Keratinocyte (primary cell): ENCODE data around the gene ORM2. TPM values are rescaled to one million over a fixed set of nuclear protein-coding genes. Genes with fewer than 3 reads are reported as not detected.

Source experiments
- DNase-seq: peaks from one replicate; pipeline ENCODE4 v3.0.0-alpha.2; 2011; ENCODE audit warnings: low read depth, missing footprints, low spot score
- FAIRE-seq: peaks from 2 replicates; lab custom pipeline; 2011; peaks lifted over from hg19 to GRCh38; lab: Jason Lieb, UNC
- H2AFZ ChIP-seq: 2 replicates; pipeline ENCODE4 v1.6.0; 2012; ENCODE audit warnings: low read length, control low read depth, inconsistent platforms; ENCODE audit not compliant: control insufficient read depth
- H3K27ac ChIP-seq: 2 replicates; pipeline ENCODE4 v1.5.1; 2011; ENCODE audit warnings: low read length; ENCODE audit not compliant: control insufficient read depth, insufficient read depth
- H3K27me3 ChIP-seq: 3 replicates; pipeline ENCODE4 v1.6.0; 2011; ENCODE audit warnings: low read length; ENCODE audit not compliant: control insufficient read depth, insufficient read depth; ENCODE audit errors: extremely low read depth
- H3K36me3 ChIP-seq, 2 experiments: 2 replicates in 1 of 2; 3 replicates in 1 of 2; pipeline ENCODE4 v1.5.1; 2011; ENCODE audit warnings: low read length in 2 of 2, mild to moderate bottlenecking in 1 of 2; ENCODE audit not compliant: control insufficient read depth in 2 of 2, insufficient read depth in 2 of 2; ENCODE audit errors: extremely low read depth in 1 of 2
- H3K4me1 ChIP-seq: 3 replicates; pipeline ENCODE4 v1.5.1; 2011; ENCODE audit warnings: low read length; ENCODE audit not compliant: control insufficient read depth, insufficient read depth; ENCODE audit errors: extremely low read depth
- H3K4me2 ChIP-seq: 3 replicates; pipeline ENCODE4 v1.6.0; 2011; ENCODE audit warnings: low read depth, low read length; ENCODE audit not compliant: control insufficient read depth, insufficient read depth; ENCODE audit errors: extremely low read depth
- H3K4me3 ChIP-seq, 3 experiments: fragments of 200-600 bp in 1 of 3; sonication (generic) in 1 of 3; 2 replicates in 2 of 3; 3 replicates in 1 of 3; pipeline ENCODE4 v1.5.1; 2011 to 2016; ENCODE audit warnings: low read length in 3 of 3, mild to moderate bottlenecking in 3 of 3, control low read depth in 2 of 3, inconsistent platforms in 1 of 3, low read depth in 1 of 3, mixed read lengths in 1 of 3, mixed run types in 1 of 3, moderate library complexity in 1 of 3; ENCODE audit not compliant: control insufficient read depth in 2 of 3, insufficient read depth in 2 of 3; ENCODE audit errors: extremely low read depth in 1 of 3
- H3K79me2 ChIP-seq: 2 replicates; pipeline ENCODE4 v1.6.0; 2012; ENCODE audit warnings: low read length; ENCODE audit not compliant: control insufficient read depth, insufficient read depth
- H3K9ac ChIP-seq: 3 replicates; pipeline ENCODE4 v1.6.0; 2011; ENCODE audit warnings: low read length; ENCODE audit not compliant: control insufficient read depth, insufficient read depth; ENCODE audit errors: extremely low read depth
- H3K9me1 ChIP-seq: 3 replicates; pipeline ENCODE4 v1.6.0; 2011; ENCODE audit warnings: low read length; ENCODE audit not compliant: control insufficient read depth, insufficient read depth; ENCODE audit errors: extremely low read depth
- H3K9me3 ChIP-seq: 2 replicates; pipeline ENCODE4 v1.5.1; 2012; ENCODE audit warnings: low read depth, low read length; ENCODE audit not compliant: control insufficient read depth
- H4K20me1 ChIP-seq: 3 replicates; pipeline ENCODE4 v1.6.0; 2011; ENCODE audit warnings: low read length; ENCODE audit not compliant: control insufficient read depth, insufficient read depth; ENCODE audit errors: extremely low read depth
- CTCF ChIP-seq, 3 experiments: IDR thresholded peaks in 1 of 3; conservative IDR thresholded peaks in 1 of 3; optimal IDR thresholded peaks in 1 of 3; 2 replicates in 2 of 3; 3 replicates in 1 of 3; pipeline versions ENCODE3 to v1.5.1; 2011; ENCODE audit warnings: low read length in 3 of 3, mild to moderate bottlenecking in 3 of 3, moderate library complexity in 2 of 3, control low read depth in 1 of 3, inconsistent platforms in 1 of 3; ENCODE audit not compliant: insufficient read depth in 2 of 3; ENCODE audit errors: extremely low read depth in 1 of 3
- EZH2 ChIP-seq: IDR thresholded peaks from one replicate; pipeline ENCODE4 v1.6.1; 2012; ENCODE audit warnings: inconsistent platforms, mild to moderate bottlenecking, low read length, moderate library complexity
- dilution Hi-C: fragments of 300-500 bp; cut with MboI; formaldehyde crosslinking; loops from one replicate; pipeline ENCODE4 v1.7.0; 2020; ENCODE audit warnings: low sequenced_read_pairs; ENCODE audit not compliant: extremely low pct_ligation_motif_present
- polyA plus RNA-seq, 5 experiments: library from polyadenylated mRNA; depleted of rRNA in 3 of 5; stranded (reverse) in 3 of 5; stranded (forward) in 1 of 5; unstranded in 1 of 5; fragments of >200 nt; gene quantifications; 1 replicate in 1 of 5; 2 replicates in 3 of 5; 3 replicates in 1 of 5; pipeline versions ENCODE4 v1.2.1 to v1.2.3, GENCODE V29; 2011 to 2012; ENCODE audit warnings: missing spikeins in 2 of 5, low read depth in 1 of 5, low replicate concordance in 1 of 5

ORM2 gene
- polyA plus RNA-seq, 1 donor (not counting 4 experiments of a cell fraction or from before 2014, with no cell fraction given) = not detected

DNA sequence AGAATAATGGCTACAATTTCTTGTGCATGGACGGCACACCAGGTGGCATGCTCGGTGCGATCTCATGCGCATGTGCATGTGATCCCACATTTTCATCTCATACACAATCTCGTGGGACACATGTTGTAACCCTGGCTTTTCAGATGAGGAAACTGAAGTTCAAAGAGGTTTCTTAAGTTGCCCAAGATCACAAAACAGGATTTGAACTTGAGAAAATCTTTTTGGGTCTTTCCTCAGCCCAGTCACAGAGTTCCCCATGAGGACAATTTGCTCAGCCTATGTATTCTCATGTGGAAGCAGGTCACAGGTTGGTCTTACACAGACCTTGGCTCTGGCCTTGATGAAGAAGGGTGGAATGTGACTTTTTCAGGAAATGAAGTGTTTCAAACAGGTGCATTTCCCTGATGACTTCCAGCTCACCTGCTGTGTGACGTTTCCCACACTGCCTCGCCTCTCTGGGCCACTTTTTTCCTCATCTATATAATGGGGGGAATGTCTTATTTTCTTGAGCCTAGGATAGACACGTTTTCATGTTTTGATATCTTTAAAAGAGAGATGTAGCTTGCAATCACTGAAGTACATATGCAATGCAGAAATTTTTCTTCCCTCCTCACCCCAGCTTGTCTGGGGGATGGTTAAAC, 13.8 kb upstream of the ORM2 start:
- DNase-seq (no peak), FAIRE-seq (no peak)
- Histone ChIP-seq H3K36me3 (no peaks in the 10 kb centered on the region), H3K4me3 (no peak overlapping the region), H4K20me1 (no peaks in the 10 kb centered on the region), H3K9me1 (no peaks in the 10 kb centered on the region), H3K4me2 (no peak overlapping the region), H3K4me1 (peaks cover 4% of the 10 kb centered on the region), H3K27ac (no peak overlapping the region), H3K79me2 (no peaks in the 10 kb centered on the region), H3K27me3 (no peaks in the 10 kb centered on the region), H3K9ac (no peak overlapping the region), H2AFZ (no peak overlapping the region), H3K9me3 (peaks cover 4% of the 10 kb centered on the region)
- no peak for TF ChIP-seq CTCF (optimal IDR thresholded peaks at IDR 0.05 in 1 of 3, IDR thresholded peaks at IDR 0.05 in 1 of 3, conservative IDR thresholded peaks at IDR 0.05 in 1 of 3; ENCODE audit: extremely low read depth in 1 of 3, insufficient read depth in 2 of 3, low read length in 3 of 3)
- TF ChIP-seq EZH2 = no peak
- dilution Hi-C loops = no loop called here

- Histone ChIP-seq H3K9me3 (peaks cover 4% of the 10 kb centered on the region), H3K27me3 (no peaks in the 10 kb centered on the region), H3K9ac (no peak overlapping the region), H3K9me1 (no peaks in the 10 kb centered on the region), H3K4me3 (no peak overlapping the region), H4K20me1 (no peaks in the 10 kb centered on the region), H3K36me3 (no peaks in the 10 kb centered on the region), H2AFZ (no peak overlapping the region), H3K4me1 (peaks cover 4% of the 10 kb centered on the region), H3K27ac (no peak overlapping the region), H3K4me2 (no peak overlapping the region), H3K79me2 (no peaks in the 10 kb centered on the region)
- dilution Hi-C loops = no loop called here
- DNase-seq (no peak), FAIRE-seq (no peak)
- TF ChIP-seq CTCF (optimal IDR thresholded peaks at IDR 0.05 in 1 of 3, IDR thresholded peaks at IDR 0.05 in 1 of 3, conservative IDR thresholded peaks at IDR 0.05 in 1 of 3; ENCODE audit: extremely low read depth in 1 of 3, insufficient read depth in 2 of 3, low read length in 3 of 3) (no peak), EZH2 (no peak)
Observed at GRCh38 chr9:114316605-114317230, 13.0 kb upstream of the ORM2 start.
